ENCODE data around the gene RHBDD3.

GRCh38 chr22:29233277-29233877, 34.4 kb downstream of the RHBDD3 start:
- no peak for TF ChIP-seq GATA2 (IDR thresholded peaks at IDR 0.05; ENCODE audit: low read depth, low read length)
- no peak for TF ChIP-seq GATA3 (IDR thresholded peaks at IDR 0.05; ENCODE audit: low read depth, low read length)
